IMR-90 (cell line): ENCODE measurements around the gene PDXK. TPM values are rescaled to one million over a fixed set of nuclear protein-coding genes. Genes with fewer than 3 reads are reported as not detected.
A peak's percentile ranks its signal among the peaks of the same experiment; 100 is the strongest.

Experiments
- ATAC-seq: fragments of 200-7000 bp; cut with Tn5 transposase; 2 replicates; pipeline ENCODE4 v1.9.1; 2020; ENCODE audit warnings: low read depth, mild to moderate bottlenecking, moderate library complexity
- BruUV-seq: library from RNA; stranded (reverse); fragments of 400-500 nt; replicated peaks from 2 replicates; lab custom pipeline; 2021; lab: Mats Ljungman, UMichigan
- CTCF ChIA-PET: fragments of 300-600 bp; formaldehyde crosslinking; extraction: SDS; loops from one replicate; lab custom pipeline; 2021; ENCODE audit warnings: antibody characterized with exemption; lab: Yijun Ruan, JAX
- POLR2A ChIA-PET: fragments of 300-600 bp; sonication (Branson Sonifier 250); formaldehyde crosslinking; loops from one replicate; lab custom pipeline; 2022; ENCODE audit warnings: antibody characterized with exemption; ENCODE audit not compliant: unreplicated experiment; lab: Charles Lee
- DNase-seq: peaks from one replicate; pipeline ENCODE4 v3.0.0; 2013
- H2AFZ ChIP-seq: replicated peaks from 2 replicates; pipeline ENCODE3; 2013; ENCODE audit warnings: low read length, mild to moderate bottlenecking; ENCODE audit not compliant: poor library complexity
- H2AK5ac ChIP-seq: 2 replicates; pipeline ENCODE4 v1.6.1; 2013; ENCODE audit warnings: low read depth, low read length, inconsistent platforms
- H2AK9ac ChIP-seq: replicated peaks from 2 replicates; pipeline ENCODE3; 2013; ENCODE audit warnings: mild to moderate bottlenecking, low read depth, low read length, moderate library complexity; ENCODE audit not compliant: poor library complexity
- H2BK120ac ChIP-seq: 2 replicates; pipeline ENCODE4 v1.6.1; 2013; ENCODE audit warnings: low read depth, low read length, inconsistent platforms
- H2BK15ac ChIP-seq: 3 replicates; pipeline ENCODE4 v1.6.1; 2013; ENCODE audit warnings: low read depth, low read length, inconsistent platforms
- H2BK20ac ChIP-seq: 2 replicates; pipeline ENCODE4 v1.6.1; 2013; ENCODE audit warnings: low read depth, mild to moderate bottlenecking, inconsistent platforms, low read length, moderate library complexity
- H2BK5ac ChIP-seq: 2 replicates; pipeline ENCODE4 v1.6.1; 2013; ENCODE audit warnings: mild to moderate bottlenecking, low read depth, low read length, inconsistent platforms; ENCODE audit not compliant: poor library complexity, severe bottlenecking
- H3K14ac ChIP-seq: replicated peaks from 2 replicates; pipeline ENCODE4 v1.6.1; 2013; ENCODE audit warnings: low read depth, low read length, inconsistent platforms
- H3K18ac ChIP-seq: 2 replicates; pipeline ENCODE4 v1.6.1; 2013; ENCODE audit warnings: low read depth, low read length, control low read depth
- H3K23ac ChIP-seq: 2 replicates; pipeline ENCODE4 v1.6.1; 2013; ENCODE audit warnings: low read depth, low read length, inconsistent platforms
- H3K27ac ChIP-seq: 2 replicates; pipeline ENCODE4 v1.5.1; 2013; ENCODE audit warnings: mild to moderate bottlenecking, control low read depth, low read length; ENCODE audit not compliant: insufficient read depth
- H3K27me3 ChIP-seq: 2 replicates; pipeline ENCODE4 v1.6.1; 2013; ENCODE audit warnings: low read length; ENCODE audit not compliant: control insufficient read depth, insufficient read depth
- H3K36me3 ChIP-seq: 2 replicates; pipeline ENCODE4 v1.6.1; 2013; ENCODE audit warnings: low read length, mixed read lengths; ENCODE audit not compliant: control insufficient read depth, insufficient read depth
- H3K4ac ChIP-seq: 2 replicates; pipeline ENCODE4 v1.6.1; 2013; ENCODE audit warnings: low read depth, low read length, inconsistent platforms
- H3K4me1 ChIP-seq: 2 replicates; pipeline ENCODE4 v1.6.1; 2013; ENCODE audit warnings: low read length, mixed read lengths; ENCODE audit not compliant: control insufficient read depth, insufficient read depth
- H3K4me2 ChIP-seq: 2 replicates; pipeline ENCODE4 v1.6.1; 2013; ENCODE audit warnings: low read depth, mild to moderate bottlenecking, control low read depth, low read length, moderate library complexity
- H3K4me3 ChIP-seq: 2 replicates; pipeline ENCODE4 v1.5.1; 2013; ENCODE audit warnings: low read depth, mild to moderate bottlenecking, control low read depth, low read length, moderate library complexity; ENCODE audit not compliant: insufficient read depth
- H3K56ac ChIP-seq: 2 replicates; pipeline ENCODE4 v1.6.1; 2013; ENCODE audit warnings: low read length, inconsistent platforms; ENCODE audit not compliant: insufficient read depth; ENCODE audit errors: extremely low read depth
- H3K79me1 ChIP-seq, 2 experiments: 2 replicates each; pipeline ENCODE4 v1.6.1; 2013; ENCODE audit warnings: low read length in 2 of 2, inconsistent platforms in 1 of 2, low read depth in 1 of 2
- H3K9ac ChIP-seq: 2 replicates; pipeline ENCODE4 v1.6.1; 2013; ENCODE audit warnings: low read depth, low read length, control low read depth
- H3K9me1 ChIP-seq: 2 replicates; pipeline ENCODE4 v1.6.1; 2013; ENCODE audit warnings: low read length, inconsistent platforms; ENCODE audit not compliant: insufficient read depth
- H3K9me3 ChIP-seq: 2 replicates; pipeline ENCODE4 v1.6.1; 2013; ENCODE audit warnings: low read length; ENCODE audit not compliant: control insufficient read depth, insufficient read depth
- H4K20me1 ChIP-seq: 2 replicates; pipeline ENCODE4 v1.6.1; 2013; ENCODE audit warnings: low read length, inconsistent platforms; ENCODE audit not compliant: insufficient read depth
- H4K5ac ChIP-seq: 2 replicates; pipeline ENCODE4 v1.6.1; 2013; ENCODE audit warnings: mild to moderate bottlenecking, low read depth, low read length, control low read depth
- H4K8ac ChIP-seq, 2 experiments: 2 replicates each; pipeline ENCODE4 v1.6.1; 2013; ENCODE audit warnings: low read depth in 2 of 2, low read length in 2 of 2, control low read depth in 1 of 2, inconsistent platforms in 1 of 2
- H4K91ac ChIP-seq: 2 replicates; pipeline ENCODE4 v1.6.1; 2013; ENCODE audit warnings: low read depth, low read length, inconsistent platforms; ENCODE audit not compliant: insufficient read depth
- FOS ChIP-seq: fragments of 150-350 bp; IDR thresholded peaks from 2 replicates; pipeline ENCODE4 v1.6.1; 2016; ENCODE audit warnings: low read depth, low read length
- MAZ ChIP-seq: IDR thresholded peaks from 2 replicates; pipeline ENCODE4 v1.6.1; 2012; ENCODE audit warnings: low read depth, mild to moderate bottlenecking, low read length, improper control_type of control experiment, moderate library complexity, borderline replicate concordance
- WGBS, 2 experiments: methylation state at CpG; one replicate each; pipeline versions ENCODE4 v1.1.5 to v1.1.7; 2013; ENCODE audit warnings: missing lambda C conversion rate in 2 of 2; ENCODE audit not compliant: insufficient read length in 1 of 2; ENCODE audit errors: extremely low coverage in 2 of 2; 5-methylcytosine and 5-hydroxymethylcytosine counted together
- dilution Hi-C: fragments of 300-500 bp; cut with HindIII; formaldehyde crosslinking; loops from one replicate; pipeline ENCODE4 v1.14.3; 2018; ENCODE audit warnings: low sequenced_read_pairs; ENCODE audit not compliant: unreplicated experiment
- in situ Hi-C: fragments of 300-500 bp; cut with MboI; formaldehyde crosslinking; loops from 3 replicates; pipeline ENCODE4 v1.14.3; 2019; ENCODE audit warnings: low sequenced_read_pairs, inconsistent platforms, mixed read lengths
- intact Hi-C: fragments of 100-400 bp; cut with micrococcal nuclease; formaldehyde crosslinking; loops from 2 replicates; pipeline ENCODE4 v1.10.0; 2022
- polyA plus RNA-seq, 3 experiments: library from polyadenylated mRNA; depleted of rRNA; stranded (reverse); fragments of >200 nt; gene quantifications; 2 replicates each; pipeline ENCODE4 v1.2.3, GENCODE V29; 2012; ENCODE audit warnings: low replicate concordance in 1 of 3
- total RNA-seq: library from RNA; depleted of rRNA; stranded (reverse); fragments of >200 nt; gene quantifications from 2 replicates; pipeline ENCODE4 v1.2.3, GENCODE V29; 2012

PDXK gene
- total and polyA plus RNA-seq, 2 of the 4 experiments (the other 2 are of a cell fraction): 155 to 312 TPM

DNA sequence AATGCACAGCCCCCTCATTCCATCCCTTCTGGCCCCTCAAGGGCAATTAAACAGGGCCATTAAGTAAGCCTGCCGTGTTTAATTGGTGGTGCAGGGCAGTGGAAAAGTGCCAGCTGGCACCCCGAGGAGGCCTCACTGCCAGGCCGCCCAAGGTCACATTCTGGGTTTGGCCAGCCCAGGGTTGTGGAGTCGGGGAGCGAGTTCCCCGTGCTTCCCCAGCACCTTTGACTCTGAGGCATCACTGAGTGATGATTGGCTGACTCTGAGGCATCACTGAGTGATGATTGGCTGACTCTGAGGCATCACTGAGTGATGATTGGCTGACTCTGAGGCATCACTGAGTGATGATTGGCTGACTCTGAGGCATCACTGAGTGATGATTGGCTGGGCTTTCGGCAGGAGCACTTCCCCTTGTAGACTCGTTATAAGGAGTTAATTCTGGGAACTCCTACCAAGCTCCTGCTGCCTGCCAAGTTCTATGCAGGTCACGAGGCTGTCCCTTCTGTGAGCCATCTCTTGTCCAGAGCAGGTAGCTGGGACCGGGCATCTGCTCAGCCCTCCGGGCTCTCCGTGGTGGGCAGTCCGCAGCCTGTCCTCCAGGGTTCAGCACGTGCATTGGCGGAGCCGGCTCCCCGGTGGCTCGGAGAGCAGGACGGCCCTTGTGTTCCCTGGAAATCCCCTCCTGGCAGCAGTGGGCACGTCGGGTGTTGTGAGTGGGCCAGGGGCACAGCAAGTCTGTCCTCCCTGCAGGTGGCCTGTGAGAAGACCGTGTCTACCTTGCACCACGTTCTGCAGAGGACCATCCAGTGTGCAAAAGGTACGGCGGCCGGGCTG is 36.2 kb downstream of the PDXK start:
- Histone ChIP-seq H3K56ac (no peak overlapping the region), H4K20me1 (peaks cover 23% of the 10 kb centered on the region), H3K9ac (no peak overlapping the region), H2BK120ac (no peak overlapping the region), H3K27me3 (no peaks in the 10 kb centered on the region), H3K27ac (no peak overlapping the region), H3K4me2 (no peak overlapping the region), H3K36me3 (peaks cover 83% of the 10 kb centered on the region), H4K5ac (no peak overlapping the region), H4K8ac (no peak overlapping the region), H2BK20ac (no peak overlapping the region), H2AK9ac (no peak overlapping the region), H3K18ac (no peak overlapping the region), H3K4me1 (peaks cover 6% of the 10 kb centered on the region; the same call in 1 of the 2 replicates), H3K4me3 (no peak overlapping the region), H2AK5ac (no peak overlapping the region), H3K9me1 (peaks cover 11% of the 10 kb centered on the region), H2BK5ac (no peak overlapping the region), H3K14ac (no peak overlapping the region), H3K79me1 (peaks cover 8 to 18% of the 10 kb centered on the region in 2 experiments; a peak in 3 of 4 replicates), H3K23ac (no peak overlapping the region), H3K4ac (no peak overlapping the region), H3K9me3 (no peaks in the 10 kb centered on the region), H2AFZ (no peak overlapping the region), H2BK15ac (no peak overlapping the region), H4K91ac (no peak overlapping the region)
- POLR2A ChIA-PET: no interaction called here
- CTCF ChIA-PET: no interaction called here
- DNase-seq (no peak), ATAC-seq (no peak)
- dilution Hi-C loops (no loop called here), intact Hi-C loops (no loop called here), in situ Hi-C loops (no loop called here)
- TF ChIP-seq MAZ (no peak), FOS (0 out of 2 replicates have a peak, but pooled peaks have one; percentile 35)
- no TSS peak for BruUV-seq
- WGBS, 2 experiments: 93% methylated on average over 21 of the region's 26 CpGs; no CpG with 5 or more reads in 1 of the 2 experiments
